GM19240 (cell line): ENCODE results near the gene CD300H.
"Not testable (repeated sequence)": the region's sequence is repeated elsewhere in the genome, so short reads cannot be mapped to it uniquely, and the experiment has no call there.

Source experiments
- DNase-seq: peaks from one replicate; pipeline ENCODE4 v3.0.0; 2011; ENCODE audit warnings: low spot score; ENCODE audit not compliant: insufficient read length

The CD300H gene

DNA sequence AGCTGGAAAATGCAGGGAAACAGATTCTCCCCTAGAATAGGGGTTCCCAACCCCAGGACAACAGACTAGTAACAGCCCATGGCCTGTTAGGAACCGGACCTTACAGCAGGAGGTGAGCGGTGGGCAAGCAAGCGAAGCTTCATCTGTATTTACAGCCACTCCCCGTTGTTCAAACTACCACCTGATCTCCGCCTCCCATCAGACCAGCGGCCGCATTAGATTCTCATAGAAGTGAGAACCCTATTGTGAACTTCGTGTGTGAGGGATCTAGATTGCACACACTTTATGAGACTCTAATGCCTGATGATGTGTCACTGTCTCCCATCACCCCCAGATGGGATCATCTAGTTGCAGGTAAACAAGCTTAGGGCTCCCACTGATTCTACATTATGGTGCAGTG is 39.6 kb downstream of the CD300H start:
- DNase-seq: no peak

DNA sequence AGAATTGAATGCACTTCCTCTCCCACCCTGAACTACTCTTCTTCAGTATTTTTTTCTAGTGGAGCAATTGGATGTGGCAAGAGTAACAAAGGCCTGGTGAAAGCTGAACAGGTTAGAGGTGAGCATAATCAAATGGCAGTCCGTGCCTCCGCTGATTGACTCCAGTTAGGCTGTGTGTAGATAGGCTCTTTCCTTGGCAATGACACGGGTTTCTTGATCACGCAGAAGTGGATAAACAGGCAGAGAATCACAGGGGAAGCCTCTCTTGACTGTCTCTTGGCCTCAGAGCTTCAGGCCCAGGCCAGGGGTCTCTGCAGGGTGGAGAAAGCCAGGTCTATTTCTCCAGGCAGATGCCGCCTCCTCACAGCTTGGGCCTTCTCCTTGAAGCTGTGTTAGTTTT is 40.2 kb downstream of the CD300H start:
- DNase-seq: no peak

DNA sequence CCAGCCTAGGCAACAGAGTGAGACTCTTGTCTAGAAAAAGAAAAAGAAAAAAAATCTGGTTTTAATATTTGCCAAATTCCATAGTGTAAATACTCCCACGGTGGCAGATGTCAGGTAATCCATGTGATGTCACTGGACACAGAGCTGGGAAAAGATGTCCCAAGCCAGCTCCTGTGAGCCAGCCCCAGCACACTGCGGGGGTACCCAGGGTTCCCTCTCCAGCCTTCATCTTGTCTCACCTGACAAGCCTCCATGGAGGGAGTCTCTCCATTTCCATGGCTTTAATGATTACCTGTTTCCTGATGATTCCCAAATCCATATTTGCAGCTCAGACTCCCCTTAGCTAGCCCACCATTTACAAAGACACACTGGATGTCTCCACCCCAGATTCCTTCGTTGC is 40.6 kb downstream of the CD300H start:
- no peak for DNase-seq

DNA sequence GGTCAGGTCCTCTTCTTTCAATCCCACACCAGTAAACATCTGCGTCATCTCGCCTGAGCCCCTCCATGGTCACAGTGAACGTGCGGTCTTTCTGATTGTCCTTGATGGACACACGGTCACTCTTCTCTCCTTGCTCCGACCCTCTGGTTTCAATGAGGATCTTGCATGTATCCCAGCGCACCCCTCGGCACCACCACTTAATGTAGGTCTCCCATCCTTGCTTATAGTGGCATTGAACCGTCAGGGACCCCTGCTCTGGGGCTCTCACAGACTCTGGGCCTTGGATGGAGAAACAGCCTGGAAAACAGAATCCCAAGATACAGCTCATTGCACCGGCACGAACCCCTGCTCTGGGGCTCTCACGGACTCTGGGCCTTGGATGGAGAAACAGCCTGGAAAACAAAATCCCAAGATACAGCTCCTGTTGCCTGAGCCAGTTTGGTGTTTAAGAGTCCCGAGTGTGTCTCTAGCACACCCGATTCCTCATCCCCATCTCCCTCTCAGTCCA is 41.5 kb downstream of the CD300H start:
- no peak for DNase-seq

DNA sequence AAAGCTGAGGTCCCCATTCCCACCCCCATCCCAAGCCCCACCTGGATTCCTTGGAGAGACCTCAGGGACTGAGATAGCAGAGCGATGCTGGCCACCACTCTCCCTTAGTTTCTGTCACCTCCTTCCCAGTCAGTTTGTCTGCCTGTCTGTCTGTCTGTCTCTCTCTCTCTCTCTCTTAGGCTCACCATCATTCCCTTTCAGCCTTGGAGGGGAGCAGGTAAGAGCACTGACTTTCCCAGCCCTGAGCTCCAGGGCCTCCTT is 41.9 kb downstream of the CD300H start:
- DNase-seq: no peak

DNA sequence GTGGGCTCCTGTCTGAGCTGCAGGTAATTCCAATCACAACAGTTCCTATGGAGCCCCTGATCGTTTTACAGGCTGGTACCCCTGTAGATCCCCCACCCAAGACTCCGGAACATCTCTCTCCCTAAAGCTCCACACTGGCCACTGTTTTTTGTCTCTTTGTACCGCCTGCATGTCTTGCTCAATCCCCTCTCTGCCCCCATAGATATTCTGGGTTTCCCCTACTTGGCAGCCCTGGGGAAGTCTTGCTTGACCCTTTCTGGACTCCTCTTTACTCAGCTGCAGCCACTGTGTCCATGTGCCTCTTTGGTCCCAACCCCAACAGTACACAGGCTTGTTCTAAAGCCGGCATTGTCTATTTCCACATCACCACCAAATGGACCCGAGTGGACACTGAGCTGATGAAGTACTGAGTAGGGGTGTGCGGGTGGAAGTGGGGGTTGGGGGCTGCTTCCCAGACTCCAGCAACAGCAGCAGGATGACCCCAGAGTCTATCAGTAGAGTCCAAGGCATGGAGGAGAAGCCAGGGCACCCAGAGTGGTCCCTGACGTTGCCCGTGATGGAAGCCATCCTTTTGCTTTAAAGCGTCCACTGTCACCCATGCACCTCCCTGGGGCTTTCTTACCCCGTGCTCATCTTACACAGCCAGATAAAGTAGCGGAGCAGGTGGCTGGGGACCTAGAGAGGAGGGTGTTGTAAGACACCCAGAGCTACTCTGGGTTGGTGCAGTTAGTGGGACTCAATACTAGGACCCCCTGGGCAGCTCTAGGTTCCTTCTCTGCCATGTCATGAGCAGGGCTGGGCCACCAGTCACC is 42.5 kb downstream of the CD300H start:
- no peak for DNase-seq

DNA sequence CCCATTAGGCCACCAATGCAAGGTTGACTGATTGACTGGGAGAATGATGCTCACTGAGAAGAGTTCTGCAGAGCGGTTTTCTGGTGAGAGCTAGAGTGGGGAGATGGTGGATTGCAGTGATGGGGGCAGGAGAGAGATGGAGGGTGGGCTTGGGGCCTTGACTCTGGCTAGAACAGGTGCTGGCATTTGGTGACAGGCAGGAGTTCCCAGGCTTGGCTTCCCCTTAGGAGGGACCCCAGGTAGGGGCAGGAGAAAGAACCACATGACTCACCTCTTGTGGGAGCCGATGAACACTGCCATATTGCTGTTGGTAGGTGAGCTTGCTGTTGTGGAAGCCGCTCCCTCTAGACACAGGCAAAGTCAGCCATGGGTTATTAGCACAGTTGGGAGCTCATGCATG is 44.0 kb downstream of the CD300H start:
- no peak for DNase-seq

DNA sequence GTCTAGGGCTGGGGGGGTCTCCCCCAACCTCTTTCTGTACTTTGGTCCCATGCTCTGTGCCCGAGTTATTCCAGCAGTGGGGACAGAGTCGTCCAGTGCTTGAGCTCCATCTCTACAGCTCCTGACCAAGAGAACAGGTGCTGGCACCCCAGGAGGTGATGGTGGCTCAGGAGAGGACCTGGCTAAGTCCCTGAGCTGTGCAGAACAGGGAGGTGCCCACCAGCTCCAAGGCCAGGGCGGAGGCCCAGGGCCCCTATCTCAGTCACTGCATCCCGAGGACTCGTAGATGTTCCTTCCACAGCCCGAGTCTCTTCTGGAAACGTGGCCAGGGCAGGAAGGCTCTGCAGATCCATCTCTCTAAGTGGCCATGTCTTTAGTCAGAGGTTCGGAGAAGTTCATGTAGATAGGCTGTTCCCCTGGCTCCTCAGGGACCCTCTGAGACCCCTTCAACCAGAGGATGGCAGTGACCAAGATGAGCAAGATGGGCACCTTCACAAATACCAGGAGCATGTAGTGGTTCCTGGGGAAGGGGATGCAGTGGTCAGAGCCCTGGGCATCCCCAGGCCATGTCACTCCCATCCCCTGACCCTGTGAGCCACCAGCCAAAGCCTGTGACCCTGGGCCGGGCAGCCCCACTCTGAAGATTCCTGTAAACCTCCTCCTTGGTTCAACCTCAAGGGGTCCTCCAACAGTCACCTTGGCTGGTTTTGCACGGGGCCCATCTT is 44.8 kb downstream of the CD300H start:
- no peak for DNase-seq

DNA sequence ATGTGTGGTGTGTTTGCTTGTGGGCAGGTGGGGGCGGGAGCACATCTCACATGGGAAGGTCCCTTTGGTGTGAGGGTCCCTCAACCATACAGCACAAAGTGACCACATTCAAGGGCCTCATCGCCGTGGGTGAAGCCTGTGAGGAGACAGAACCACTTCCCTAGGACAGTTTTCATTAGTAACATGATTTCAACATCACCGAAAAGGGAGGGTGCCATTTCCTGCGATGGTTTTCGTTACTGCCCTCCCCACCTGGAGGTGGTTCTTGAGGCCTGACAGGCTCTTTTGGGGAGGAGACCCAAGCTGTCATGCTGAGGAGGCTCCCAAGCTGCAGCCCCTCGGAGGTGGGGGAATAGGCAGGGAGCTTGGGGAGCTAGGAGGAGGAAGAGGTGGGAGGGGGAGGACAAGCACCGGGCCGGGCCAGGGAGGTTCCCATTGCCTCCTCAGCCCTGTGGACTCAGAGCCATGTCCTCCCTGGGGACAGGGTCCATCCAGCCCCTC is 45.6 kb downstream of the CD300H start:
- DNase-seq: no peak

DNA sequence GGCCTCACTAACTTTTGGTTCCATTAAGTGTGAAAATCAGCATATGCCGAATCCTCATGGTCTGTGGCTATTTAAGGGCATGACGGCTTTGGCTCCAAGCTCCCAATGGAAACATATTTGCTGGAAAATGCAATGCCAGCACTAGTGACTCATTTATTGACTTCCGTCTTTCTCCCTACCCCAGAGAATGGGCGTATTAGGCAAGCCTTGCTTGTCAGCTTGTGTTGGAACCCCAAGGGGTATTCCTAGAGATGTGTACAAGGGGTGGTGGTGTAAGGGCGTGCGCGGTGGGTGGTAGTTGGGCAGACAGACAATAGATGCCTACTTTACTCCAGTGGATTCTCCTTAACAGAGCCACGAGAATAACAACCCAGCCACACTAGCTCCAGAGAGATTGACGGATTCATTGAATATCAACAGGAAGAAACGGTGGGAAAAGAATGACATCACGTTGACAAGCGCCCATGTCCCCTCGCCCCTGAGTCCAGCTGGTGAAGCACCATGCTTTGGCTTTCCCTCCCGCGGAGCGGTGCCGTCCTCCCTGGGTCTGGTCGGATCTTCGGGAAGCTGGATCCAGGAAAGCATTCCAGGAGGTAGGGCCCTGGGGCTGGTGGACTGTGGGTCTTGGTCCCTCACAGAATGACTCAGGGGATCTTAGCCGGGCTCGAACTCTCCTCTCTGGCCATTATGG is 46.4 kb downstream of the CD300H start:
- DNase-seq: no peak

DNA sequence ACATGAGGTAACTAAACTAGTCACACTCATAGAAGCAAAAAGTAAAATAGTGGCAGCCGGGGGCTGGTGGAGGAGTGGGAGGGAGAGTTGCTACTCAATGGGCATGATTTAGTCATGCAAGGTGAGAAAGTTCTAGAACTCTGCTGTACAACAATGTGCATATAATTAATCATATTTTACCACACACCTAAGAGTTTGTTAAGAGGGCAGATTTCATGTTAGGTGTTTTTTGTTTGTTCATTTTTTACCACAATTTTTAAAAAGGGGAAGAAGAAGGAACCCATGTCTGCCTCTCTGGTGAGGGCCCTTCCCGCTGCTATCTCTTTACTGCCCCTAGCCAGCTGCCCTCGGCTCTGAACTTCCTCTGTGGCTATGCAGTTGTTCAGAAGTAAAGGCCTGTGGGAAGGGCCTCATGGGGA is 47.3 kb downstream of the CD300H start:
- no peak for DNase-seq

DNA sequence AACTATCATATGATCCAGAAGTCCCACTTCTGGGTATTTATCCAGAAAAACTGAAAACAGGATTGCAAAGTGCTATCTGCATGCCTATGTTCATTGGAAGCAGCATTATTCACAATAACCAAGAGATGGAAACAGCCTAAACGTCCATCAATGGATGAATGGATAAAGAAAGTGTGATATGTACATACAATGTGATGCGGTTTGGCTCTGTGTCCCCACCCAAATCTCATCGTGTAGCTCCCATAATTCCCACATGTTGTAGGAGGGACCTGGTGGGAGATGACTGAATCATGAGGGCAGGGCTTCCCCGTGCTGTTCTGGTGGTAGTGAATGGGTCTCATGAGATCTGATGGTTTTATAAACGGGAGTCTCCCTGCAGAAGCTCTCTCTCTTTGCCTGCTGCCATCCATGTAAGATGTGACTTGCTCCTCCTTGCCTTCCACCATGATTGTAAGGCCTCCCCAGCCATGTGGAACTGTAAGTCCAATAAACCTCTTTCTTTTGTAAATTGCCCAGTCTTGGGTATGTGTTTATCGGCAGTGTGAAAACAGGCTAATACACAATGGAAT is 48.8 kb downstream of the CD300H start:
- not testable (repeated sequence) for DNase-seq

DNA sequence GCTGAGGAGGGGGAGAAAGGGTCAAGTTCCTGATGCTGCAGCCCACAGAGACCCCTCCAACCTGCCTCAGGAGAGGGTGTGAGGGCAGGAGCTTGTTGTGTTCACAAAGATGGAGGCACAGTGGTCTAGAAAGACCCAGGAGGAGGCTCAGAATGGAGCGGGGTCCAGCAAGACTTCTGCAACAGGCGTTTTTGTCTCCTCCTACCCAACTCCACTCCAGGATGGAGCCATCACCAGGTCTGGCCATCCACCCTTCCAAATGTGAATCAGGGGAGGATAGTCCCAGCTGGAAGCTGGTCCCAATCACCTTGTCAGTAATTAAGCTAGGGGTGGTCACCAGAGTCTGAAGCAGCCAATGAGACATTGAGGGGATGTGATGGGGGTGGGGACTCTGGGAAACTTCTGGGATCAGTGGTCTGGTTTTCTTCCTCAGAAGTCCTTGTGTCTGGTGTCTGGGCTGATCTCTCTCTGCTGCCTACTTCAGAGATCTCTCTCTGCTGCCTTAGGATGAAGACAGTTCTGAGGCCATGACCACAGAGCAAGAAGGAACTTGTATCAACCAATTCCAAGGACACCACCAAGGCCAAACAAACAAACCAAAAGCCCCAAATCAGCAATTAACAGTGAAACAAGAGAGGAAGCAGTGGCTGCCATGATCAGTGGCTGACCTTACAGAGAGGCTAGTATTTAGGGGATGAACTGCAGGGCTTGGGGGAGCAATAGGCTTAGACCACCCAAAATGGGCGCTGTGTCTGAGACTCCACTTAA is 50.6 kb downstream of the CD300H start:
- DNase-seq: no peak

DNA sequence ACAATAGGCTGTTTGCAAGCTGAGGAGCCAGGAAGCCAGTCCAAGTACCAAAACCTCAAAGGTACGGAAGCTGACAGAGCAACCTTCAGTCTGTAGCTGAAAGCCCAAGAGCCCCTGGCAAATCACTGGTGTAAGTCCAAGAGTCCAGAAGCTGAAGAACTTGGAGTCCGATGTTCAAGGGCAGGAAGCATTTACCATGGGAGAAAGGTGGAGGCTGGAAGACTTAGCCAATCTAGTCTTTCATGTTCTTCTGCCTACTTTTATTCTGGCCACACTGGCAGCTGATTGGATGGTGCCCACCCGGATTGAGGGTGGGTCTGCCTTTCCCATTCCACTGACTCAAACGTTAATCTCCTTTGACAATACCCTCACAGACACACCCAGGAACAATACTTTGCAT is 51.4 kb downstream of the CD300H start:
- no peak for DNase-seq

DNA sequence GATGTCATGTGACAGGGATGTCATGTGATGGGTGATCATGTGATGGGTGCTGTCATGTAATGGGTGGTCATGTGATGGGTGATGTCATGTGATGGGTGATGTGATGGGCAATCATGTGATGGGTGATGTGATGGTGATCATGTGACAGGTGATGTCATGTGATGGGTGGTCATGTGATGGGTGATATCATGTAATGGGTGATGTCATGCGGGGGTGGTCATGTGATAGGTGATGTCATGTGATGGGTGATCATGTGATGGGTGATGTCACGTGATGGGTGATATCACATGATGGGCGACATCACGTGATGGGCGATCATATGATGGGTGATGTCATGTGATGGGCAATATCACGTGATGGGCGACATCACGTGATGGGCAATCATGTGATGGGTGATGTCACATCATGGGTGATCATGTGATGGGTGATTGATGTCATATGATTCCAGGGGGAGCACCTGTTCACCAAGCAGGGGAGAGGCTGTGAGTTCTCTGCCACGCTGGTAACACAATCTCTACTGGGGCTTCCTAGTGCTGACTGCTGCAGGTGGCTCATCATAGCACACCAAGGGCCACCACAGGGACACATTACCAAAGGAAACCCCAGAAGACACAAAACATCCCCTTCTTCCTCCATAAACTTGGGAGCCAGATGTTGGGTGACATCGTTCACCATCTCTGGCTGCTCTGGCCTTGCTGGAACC is 52.5 kb downstream of the CD300H start:
- no peak for DNase-seq

DNA sequence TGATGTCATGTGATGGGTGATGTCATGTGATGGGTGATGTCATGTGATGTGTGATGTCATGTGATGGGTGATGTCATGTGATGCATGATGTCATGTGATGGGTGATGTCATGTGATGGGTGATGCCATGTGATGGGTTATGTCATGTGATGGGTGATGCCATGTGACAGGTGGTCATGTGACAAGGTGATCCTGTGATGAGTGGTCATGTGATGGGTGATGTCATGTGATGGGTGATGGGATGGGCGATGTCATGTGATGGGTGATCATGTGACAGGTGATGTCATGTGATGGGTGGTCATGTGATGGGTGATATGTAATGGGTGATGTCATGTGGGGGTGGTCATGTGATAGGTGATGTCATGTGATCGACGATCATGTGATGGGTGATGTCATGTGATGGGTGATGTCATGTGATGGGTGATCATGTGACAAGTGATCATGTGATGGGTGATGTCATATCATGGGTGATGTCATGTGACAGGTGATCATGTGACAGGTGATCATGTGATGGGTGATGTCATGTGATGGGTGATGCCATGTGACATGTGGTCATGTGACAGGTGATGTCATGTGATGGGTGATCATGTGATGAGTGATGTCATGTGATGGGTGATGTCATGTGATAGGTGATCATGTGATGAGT is 53.2 kb downstream of the CD300H start:
- DNase-seq: no peak

DNA sequence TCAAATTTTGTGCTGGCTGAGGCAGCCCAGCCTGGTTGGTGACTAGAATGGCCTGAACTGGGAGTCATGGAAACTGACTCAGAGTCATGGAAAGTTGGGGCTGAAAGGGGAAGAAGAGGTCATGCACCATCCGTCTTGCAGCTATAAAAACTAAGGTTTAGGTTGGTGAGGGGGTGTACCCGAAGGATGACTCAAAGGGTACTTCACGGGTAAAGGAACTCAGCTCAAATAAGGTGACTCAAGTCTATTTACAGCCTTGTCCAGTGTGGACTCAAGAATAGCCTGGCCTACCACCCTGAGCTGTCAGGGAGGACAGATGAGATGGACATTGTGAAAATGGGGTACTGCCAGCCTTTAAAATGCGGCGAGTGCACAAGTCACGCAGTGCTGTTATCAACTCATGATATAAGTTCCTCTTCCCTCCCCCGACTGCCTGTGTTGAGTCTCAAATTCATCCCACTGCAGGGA is 54.7 kb downstream of the CD300H start:
- DNase-seq: no peak

DNA sequence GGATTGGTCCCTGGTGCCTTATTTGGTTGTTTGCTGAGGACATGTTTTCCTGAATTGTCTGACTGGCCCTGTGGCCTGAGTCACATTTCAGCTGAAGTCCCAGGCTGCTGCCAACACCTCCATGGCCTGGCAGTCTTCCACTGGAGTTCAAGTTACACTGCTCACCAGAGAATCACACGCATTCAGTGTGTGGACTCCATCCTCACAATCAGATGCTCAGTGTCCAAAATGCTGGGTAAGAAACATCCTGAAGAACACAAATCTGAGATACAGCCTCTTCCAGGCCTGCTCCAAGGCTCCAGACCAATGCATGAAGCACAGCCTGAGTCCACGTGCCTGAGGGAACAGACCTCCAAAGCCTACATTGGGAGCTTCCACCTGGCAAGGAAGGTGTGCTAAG is 55.3 kb downstream of the CD300H start:
- DNase-seq: no peak
